Tibial nerve (tissue), 3 donors: Measurements from ENCODE around the gene DHX40.

Experiments used
- CTCF ChIP-seq, 5 experiments: fragments of 200-600 bp in 3 of 5; fragments of 450-650 bp in 2 of 5; sonication (generic) in 3 of 5; IDR thresholded peaks; one replicate each; pipeline ENCODE4 v1.5.1; 2016 to 2019; ENCODE audit warnings: antibody characterized with exemption in 5 of 5, mild to moderate bottlenecking in 3 of 5, moderate library complexity in 2 of 5
- POLR2A ChIP-seq, 2 donors: fragments of 450-650 bp; IDR thresholded peaks; one replicate each; pipeline ENCODE4 v1.6.1; 2017; ENCODE audit warnings: antibody characterized with exemption in 2 of 2, mild to moderate bottlenecking in 2 of 2, moderate library complexity in 2 of 2

- TF ChIP-seq CTCF (IDR thresholded peaks at IDR 0.05): no peak
- TF ChIP-seq POLR2A (IDR thresholded peaks at IDR 0.05): no peak
These were observed 56.4 kb downstream of the DHX40 start for GRCh38 chr17:59621771-59622170.
